ENCODE results near the gene C5AR2.
"Not testable (repeated sequence)": the region's sequence is repeated elsewhere in the genome, so short reads cannot be mapped to it uniquely, and the experiment has no call there.

C5AR2 gene

GRCh38 chr19:47341734-47342133 is 9.8 kb downstream of the C5AR2 start:
- DNase-seq, result no peak
- Histone ChIP-seq H3K4me2 (ENCODE audit: low read length, poor library complexity, severe bottlenecking) (no peak overlapping the region), H2AK5ac (ENCODE audit: low read length, severe bottlenecking) (no peak overlapping the region), H3K27ac (ENCODE audit: low read length, poor library complexity, severe bottlenecking) (no peak overlapping the region), H3K18ac (ENCODE audit: low read depth in 1 of 2, low read length in 2 of 2) (no peak overlapping the region), H3K27me3 (ENCODE audit: control insufficient read depth in 1 of 2, insufficient read depth in 1 of 2, low read length in 2 of 2) (peaks cover 7% of the 10 kb centered on the region in 2 experiments), H3K79me1 (replicated peaks; ENCODE audit: low read length, poor library complexity, severe bottlenecking) (no peaks in the 10 kb centered on the region), H2BK120ac (ENCODE audit: low read depth, low read length) (no peak overlapping the region), H3K9me3 (ENCODE audit: control insufficient read depth, low read length) (no peaks in the 10 kb centered on the region), H4K8ac (ENCODE audit: low read length) (no peak overlapping the region), H4K91ac (ENCODE audit: low read length) (no peak overlapping the region), H3K14ac (ENCODE audit: low read length in 2 of 2) (no peak overlapping the region), H3K23ac (ENCODE audit: low read length in 2 of 2) (no peak overlapping the region), H2AFZ (ENCODE audit: low read depth, low read length) (no peak overlapping the region), H3K36me3 (ENCODE audit: control insufficient read depth in 1 of 2, insufficient read depth in 2 of 2, low read depth in 1 of 2, low read length in 2 of 2) (no peaks in the 10 kb centered on the region), H2BK12ac (ENCODE audit: low read length in 2 of 2) (no peak overlapping the region), H3K4me3 (ENCODE audit: insufficient read depth in 1 of 2, low read depth in 1 of 2, low read length in 2 of 2) (no peak overlapping the region), H2BK5ac (ENCODE audit: low read depth, low read length, poor library complexity, severe bottlenecking) (no peak overlapping the region), H2BK15ac (ENCODE audit: low read depth, poor library complexity, severe bottlenecking) (no peak overlapping the region), H3K4me1 (ENCODE audit: control insufficient read depth, insufficient read depth, low read depth, low read length) (peaks cover 1% of the 10 kb centered on the region), H3K4ac (ENCODE audit: low read depth in 1 of 2, low read length in 2 of 2) (no peak overlapping the region), H3K9ac (ENCODE audit: low read length) (no peak overlapping the region)
- 100% methylated on average over 3 of the region's 4 CpGs for WGBS

GRCh38 chr19:47343194-47343802 is 11.3 kb downstream of the C5AR2 start:
- no peak overlapping the region for H3K4me3 ChIP-seq (ENCODE audit: insufficient read depth in 1 of 2, low read depth in 1 of 2, low read length in 2 of 2)
- no peak overlapping the region for H3K9ac ChIP-seq (ENCODE audit: low read length)
- no peak overlapping the region for H3K23ac ChIP-seq (ENCODE audit: low read length in 2 of 2)
- no peak overlapping the region for H3K27ac ChIP-seq (ENCODE audit: low read length, poor library complexity, severe bottlenecking)
- H3K14ac ChIP-seq (ENCODE audit: low read length in 2 of 2), result no peak overlapping the region
- H3K79me1 ChIP-seq (replicated peaks; ENCODE audit: low read length, poor library complexity, severe bottlenecking), result no peaks in the 10 kb centered on the region
- no peak overlapping the region for H2AK5ac ChIP-seq (ENCODE audit: low read length, severe bottlenecking)
- DNase-seq, result no peak
- H3K36me3 ChIP-seq (ENCODE audit: control insufficient read depth in 1 of 2, insufficient read depth in 2 of 2, low read depth in 1 of 2, low read length in 2 of 2), result no peaks in the 10 kb centered on the region
- H3K9me3 ChIP-seq (ENCODE audit: control insufficient read depth, low read length), result no peaks in the 10 kb centered on the region
- peaks cover 7% of the 10 kb centered on the region in 2 experiments for H3K27me3 ChIP-seq (ENCODE audit: control insufficient read depth in 1 of 2, insufficient read depth in 1 of 2, low read length in 2 of 2)
- no peak overlapping the region for H4K91ac ChIP-seq (ENCODE audit: low read length)
- no peak overlapping the region for H2AFZ ChIP-seq (ENCODE audit: low read depth, low read length)
- 87% methylated on average over 10 of the region's 11 CpGs for WGBS
- H3K4me2 ChIP-seq (ENCODE audit: low read length, poor library complexity, severe bottlenecking), result no peak overlapping the region
- H3K4ac ChIP-seq (ENCODE audit: low read depth in 1 of 2, low read length in 2 of 2), result no peak overlapping the region
- no peak overlapping the region for H2BK12ac ChIP-seq (ENCODE audit: low read length in 2 of 2)
- H4K8ac ChIP-seq (ENCODE audit: low read length), result no peak overlapping the region
- no peak overlapping the region for H2BK5ac ChIP-seq (ENCODE audit: low read depth, low read length, poor library complexity, severe bottlenecking)
- no peak overlapping the region for H2BK15ac ChIP-seq (ENCODE audit: low read depth, poor library complexity, severe bottlenecking)
- H3K4me1 ChIP-seq (ENCODE audit: control insufficient read depth, insufficient read depth, low read depth, low read length), result no peaks in the 10 kb centered on the region
- no peak overlapping the region for H3K18ac ChIP-seq (ENCODE audit: low read depth in 1 of 2, low read length in 2 of 2)
- H2BK120ac ChIP-seq (ENCODE audit: low read depth, low read length), result no peak overlapping the region

- H2AK5ac ChIP-seq (ENCODE audit: low read length, severe bottlenecking), result no peak overlapping the region
- H3K79me1 ChIP-seq (replicated peaks; ENCODE audit: low read length, poor library complexity, severe bottlenecking), result peaks cover 2% of the 10 kb centered on the region
- peaks cover 7% of the 10 kb centered on the region in 2 experiments for H3K27me3 ChIP-seq (ENCODE audit: control insufficient read depth in 1 of 2, insufficient read depth in 1 of 2, low read length in 2 of 2)
- H3K4ac ChIP-seq (ENCODE audit: low read depth in 1 of 2, low read length in 2 of 2), result no peak overlapping the region
- no peak overlapping the region for H2BK120ac ChIP-seq (ENCODE audit: low read depth, low read length)
- no peak overlapping the region for H3K18ac ChIP-seq (ENCODE audit: low read depth in 1 of 2, low read length in 2 of 2)
- H2BK15ac ChIP-seq (ENCODE audit: low read depth, poor library complexity, severe bottlenecking), result no peak overlapping the region
- no peak overlapping the region for H4K91ac ChIP-seq (ENCODE audit: low read length)
- H2BK5ac ChIP-seq (ENCODE audit: low read depth, low read length, poor library complexity, severe bottlenecking), result no peak overlapping the region
- no peak overlapping the region for H3K9ac ChIP-seq (ENCODE audit: low read length)
- H3K23ac ChIP-seq (ENCODE audit: low read length in 2 of 2), result no peak overlapping the region
- H4K8ac ChIP-seq (ENCODE audit: low read length), result no peak overlapping the region
- no peak overlapping the region for H3K14ac ChIP-seq (ENCODE audit: low read length in 2 of 2)
- no peak overlapping the region for H3K4me3 ChIP-seq (ENCODE audit: insufficient read depth in 1 of 2, low read depth in 1 of 2, low read length in 2 of 2)
- H3K27ac ChIP-seq (ENCODE audit: low read length, poor library complexity, severe bottlenecking), result no peak overlapping the region
- H3K4me2 ChIP-seq (ENCODE audit: low read length, poor library complexity, severe bottlenecking), result no peak overlapping the region
- WGBS, result 88% methylated on average over 1 of the region's 1 CpG
- H3K36me3 ChIP-seq (ENCODE audit: control insufficient read depth in 1 of 2, insufficient read depth in 2 of 2, low read depth in 1 of 2, low read length in 2 of 2), result no peaks in the 10 kb centered on the region
- H2BK12ac ChIP-seq (ENCODE audit: low read length in 2 of 2), result no peak overlapping the region
- no peak for DNase-seq
- H3K4me1 ChIP-seq (ENCODE audit: control insufficient read depth, insufficient read depth, low read depth, low read length), result no peaks in the 10 kb centered on the region
- no peak overlapping the region for H2AFZ ChIP-seq (ENCODE audit: low read depth, low read length)
- no peaks in the 10 kb centered on the region for H3K9me3 ChIP-seq (ENCODE audit: control insufficient read depth, low read length)
These were observed 12.4 kb downstream of the C5AR2 start for GRCh38 chr19:47344425-47344824.

GRCh38 chr19:47346024-47346423 is 14.0 kb downstream of the C5AR2 start:
- not testable (repeated sequence) for H2BK15ac ChIP-seq (ENCODE audit: low read depth, poor library complexity, severe bottlenecking); H4K8ac ChIP-seq (ENCODE audit: low read length); H3K23ac ChIP-seq (ENCODE audit: low read length in 2 of 2); H3K9ac ChIP-seq (ENCODE audit: low read length); H2BK5ac ChIP-seq (ENCODE audit: low read depth, low read length, poor library complexity, severe bottlenecking); H3K14ac ChIP-seq (ENCODE audit: low read length in 2 of 2); H3K4me1 ChIP-seq (ENCODE audit: control insufficient read depth, insufficient read depth, low read depth, low read length); H3K27ac ChIP-seq (ENCODE audit: low read length, poor library complexity, severe bottlenecking); H3K18ac ChIP-seq (ENCODE audit: low read depth in 1 of 2, low read length in 2 of 2); H4K91ac ChIP-seq (ENCODE audit: low read length); H2BK12ac ChIP-seq (ENCODE audit: low read length in 2 of 2); H3K4me2 ChIP-seq (ENCODE audit: low read length, poor library complexity, severe bottlenecking); H2BK120ac ChIP-seq (ENCODE audit: low read depth, low read length); H2AFZ ChIP-seq (ENCODE audit: low read depth, low read length); H2AK5ac ChIP-seq (ENCODE audit: low read length, severe bottlenecking); H3K27me3 ChIP-seq (ENCODE audit: control insufficient read depth in 1 of 2, insufficient read depth in 1 of 2, low read length in 2 of 2); H3K4me3 ChIP-seq (ENCODE audit: insufficient read depth in 1 of 2, low read depth in 1 of 2, low read length in 2 of 2); H3K9me3 ChIP-seq (ENCODE audit: control insufficient read depth, low read length); H3K79me1 ChIP-seq (replicated peaks; ENCODE audit: low read length, poor library complexity, severe bottlenecking); DNase-seq; H3K36me3 ChIP-seq (ENCODE audit: control insufficient read depth in 1 of 2, insufficient read depth in 2 of 2, low read depth in 1 of 2, low read length in 2 of 2); H3K4ac ChIP-seq (ENCODE audit: low read depth in 1 of 2, low read length in 2 of 2)
- WGBS, result 96% methylated on average over 6 of the region's 6 CpGs
